Astrocyte (in vitro differentiated cells and primary cell): ENCODE measurements around the gene TMEM62. TPM values are rescaled to one million over a fixed set of nuclear protein-coding genes. Genes with fewer than 3 reads are reported as not detected.
"Not testable (repeated sequence)": the region's sequence is repeated elsewhere in the genome, so short reads cannot be mapped to it uniquely, and the experiment has no call there.

ENCODE experiments used
- DNase-seq: peaks from one replicate; pipeline ENCODE4 v3.0.0-alpha.2; 2010; ENCODE audit warnings: low read depth
- FAIRE-seq: peaks from 2 replicates; lab custom pipeline; 2011; peaks lifted over from hg19 to GRCh38; lab: Jason Lieb, UNC
- H2AFZ ChIP-seq: 2 replicates; pipeline ENCODE4 v1.6.0; 2012; ENCODE audit warnings: low read depth, low read length, inconsistent platforms
- H3K27ac ChIP-seq: 2 replicates; pipeline ENCODE4 v1.5.1; 2011; ENCODE audit warnings: low read depth, low read length, inconsistent platforms
- H3K27me3 ChIP-seq: 2 replicates; pipeline ENCODE4 v1.6.0; 2011; ENCODE audit warnings: low read length, inconsistent platforms; ENCODE audit not compliant: insufficient read depth
- H3K36me3 ChIP-seq: 2 replicates; pipeline ENCODE4 v1.5.1; 2011; ENCODE audit warnings: low read length, inconsistent platforms; ENCODE audit not compliant: insufficient read depth
- H3K4me1 ChIP-seq: 2 replicates; pipeline ENCODE4 v1.5.1; 2011; ENCODE audit warnings: low read length, inconsistent platforms; ENCODE audit not compliant: insufficient read depth
- H3K4me2 ChIP-seq: 2 replicates; pipeline ENCODE4 v1.6.0; 2012; ENCODE audit warnings: low read length, inconsistent platforms
- H3K4me3 ChIP-seq: 2 replicates; pipeline ENCODE4 v1.5.1; 2011; ENCODE audit warnings: low read depth, mild to moderate bottlenecking, low read length, inconsistent platforms; ENCODE audit not compliant: insufficient read depth
- H3K79me2 ChIP-seq: 2 replicates; pipeline ENCODE4 v1.6.0; 2012; ENCODE audit warnings: mild to moderate bottlenecking, low read length, inconsistent platforms; ENCODE audit not compliant: insufficient read depth
- H3K9ac ChIP-seq: 2 replicates; pipeline ENCODE4 v1.6.0; 2012; ENCODE audit warnings: mild to moderate bottlenecking, low read length, inconsistent platforms
- H3K9me3 ChIP-seq: 2 replicates; pipeline ENCODE4 v1.5.1; 2012; ENCODE audit warnings: low read depth, mild to moderate bottlenecking, low read length, inconsistent platforms; ENCODE audit not compliant: insufficient read depth
- H4K20me1 ChIP-seq: 2 replicates; pipeline ENCODE4 v1.6.0; 2012; ENCODE audit warnings: low read length, inconsistent platforms; ENCODE audit not compliant: insufficient read depth
- H3K27ac Mint-ChIP-seq: one replicate; pipeline ENCODE4 v1.8.0; 2021; ENCODE audit warnings: mild to moderate bottlenecking, mixed read lengths; ENCODE audit not compliant: unreplicated experiment
- H3K27me3 Mint-ChIP-seq: one replicate; pipeline ENCODE4 v1.8.0; 2021; ENCODE audit warnings: low read depth, mixed read lengths; ENCODE audit not compliant: unreplicated experiment
- H3K36me3 Mint-ChIP-seq: one replicate; pipeline ENCODE4 v1.8.0; 2021; ENCODE audit warnings: low read depth, mixed read lengths; ENCODE audit not compliant: unreplicated experiment
- H3K4me1 Mint-ChIP-seq: one replicate; pipeline ENCODE4 v1.8.0; 2021; ENCODE audit warnings: low read depth, mixed read lengths; ENCODE audit not compliant: unreplicated experiment
- H3K4me3 Mint-ChIP-seq: one replicate; pipeline ENCODE4 v1.8.0; 2021; ENCODE audit warnings: mild to moderate bottlenecking, moderate library complexity, mixed read lengths; ENCODE audit not compliant: unreplicated experiment
- H3K9me3 Mint-ChIP-seq: one replicate; pipeline ENCODE4 v1.8.0; 2021; ENCODE audit warnings: mild to moderate bottlenecking, mixed read lengths; ENCODE audit not compliant: unreplicated experiment
- CTCF ChIP-seq: IDR thresholded peaks from 2 replicates; pipeline ENCODE4 v1.5.1; 2011; ENCODE audit warnings: low read depth, mild to moderate bottlenecking, inconsistent platforms, low read length, moderate library complexity; ENCODE audit not compliant: insufficient read depth
- EZH2 ChIP-seq: IDR thresholded peaks from 2 replicates; pipeline ENCODE4 v1.6.1; 2012; ENCODE audit warnings: mild to moderate bottlenecking, low read length, inconsistent platforms; ENCODE audit not compliant: insufficient read depth
- total RNA-seq: library from RNA; stranded (reverse); gene quantifications from 2 replicates; pipeline ENCODE4 v1.2.1, GENCODE V29; 2021

TMEM62 gene
- total RNA-seq, 1 donor from 2014 or later, result 15.2 TPM

GRCh38 chr15:43198556-43198955, 65.2 kb downstream of the TMEM62 start:
- not testable (repeated sequence) for H3K4me1 ChIP-seq, H3K4me1 Mint-ChIP-seq, H3K79me2 ChIP-seq, H3K27ac ChIP-seq, H4K20me1 ChIP-seq, H3K4me3 ChIP-seq, DNase-seq, H3K27me3 ChIP-seq, H3K9ac ChIP-seq, H3K4me3 Mint-ChIP-seq, H3K4me2 ChIP-seq, H2AFZ ChIP-seq, H3K9me3 ChIP-seq, H3K27ac Mint-ChIP-seq, FAIRE-seq, H3K36me3 ChIP-seq
- H3K9me3 Mint-ChIP-seq, result peaks cover 12% of the 10 kb centered on the region
- peaks cover 18% of the 10 kb centered on the region for H3K36me3 Mint-ChIP-seq
- H3K27me3 Mint-ChIP-seq, result peaks cover 14% of the 10 kb centered on the region

GRCh38 chr15:43198992-43199391, 65.6 kb downstream of the TMEM62 start:
- no peak overlapping the region for H3K4me2 ChIP-seq
- H3K27ac Mint-ChIP-seq, result no peak overlapping the region
- H3K4me1 ChIP-seq, result no peaks in the 10 kb centered on the region
- H3K79me2 ChIP-seq, result no peaks in the 10 kb centered on the region
- H3K4me1 Mint-ChIP-seq, result no peaks in the 10 kb centered on the region
- H3K4me3 Mint-ChIP-seq, result no peak overlapping the region
- DNase-seq, result no peak
- peaks cover 2% of the 10 kb centered on the region for H3K27me3 ChIP-seq
- peaks cover 16% of the 10 kb centered on the region for H3K27me3 Mint-ChIP-seq
- H3K36me3 ChIP-seq, result no peaks in the 10 kb centered on the region
- H3K27ac ChIP-seq, result no peak overlapping the region
- H3K9ac ChIP-seq, result no peak overlapping the region
- H3K36me3 Mint-ChIP-seq, result peaks cover 18% of the 10 kb centered on the region
- no peak for TF ChIP-seq EZH2
- TF ChIP-seq CTCF, result no peak
- H3K4me3 ChIP-seq, result no peak overlapping the region
- no peak overlapping the region for H2AFZ ChIP-seq
- no peaks in the 10 kb centered on the region for H3K9me3 ChIP-seq
- peaks cover 12% of the 10 kb centered on the region for H3K9me3 Mint-ChIP-seq
- H4K20me1 ChIP-seq, result no peaks in the 10 kb centered on the region
- FAIRE-seq, result no peak

DNA sequence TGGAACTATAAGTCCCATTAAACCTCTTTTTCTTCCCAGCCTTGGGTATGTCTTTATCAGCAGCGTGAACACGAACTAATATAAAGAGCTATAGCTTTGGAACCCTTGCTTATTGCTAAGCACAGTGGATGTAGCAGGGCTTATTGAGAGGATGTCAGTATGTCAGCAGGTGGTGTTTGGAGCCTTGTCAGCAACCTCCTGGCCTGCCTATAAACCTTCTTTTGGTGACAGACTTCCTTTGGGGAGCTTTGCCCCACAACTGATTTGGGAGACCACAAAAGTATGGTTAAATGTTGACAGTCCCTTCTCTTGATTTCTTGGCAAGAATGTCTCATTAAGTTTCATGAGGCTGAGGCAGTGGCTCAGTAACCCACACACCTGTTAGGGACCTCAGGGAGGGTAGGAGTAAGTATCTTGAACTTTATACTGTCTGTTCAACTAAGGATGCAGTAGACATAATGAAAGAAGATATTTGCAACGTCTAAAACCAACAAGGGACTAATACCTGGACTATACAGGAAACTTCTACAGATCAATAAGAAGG, 66.6 kb downstream of the TMEM62 start:
- Mint-ChIP-seq H3K4me3 (no peak overlapping the region), H3K4me1 (peaks cover 1% of the 10 kb centered on the region), H3K36me3 (peaks cover 18% of the 10 kb centered on the region), H3K9me3 (peaks cover 12% of the 10 kb centered on the region), H3K27ac (no peak overlapping the region), H3K27me3 (peaks cover 22% of the 10 kb centered on the region)
- TF ChIP-seq CTCF (no peak), EZH2 (no peak)
- Histone ChIP-seq H3K9ac (no peak overlapping the region), H3K79me2 (no peaks in the 10 kb centered on the region), H3K36me3 (no peaks in the 10 kb centered on the region), H4K20me1 (no peaks in the 10 kb centered on the region), H3K4me2 (no peak overlapping the region), H3K4me1 (no peaks in the 10 kb centered on the region), H3K4me3 (no peak overlapping the region), H3K27ac (no peak overlapping the region), H2AFZ (no peak overlapping the region), H3K9me3 (no peaks in the 10 kb centered on the region), H3K27me3 (peaks cover 2% of the 10 kb centered on the region)
- FAIRE-seq, result no peak
- no peak for DNase-seq
